GM19035 (cell line): ENCODE measurements around the gene C1orf232.

Source experiments
- ATAC-seq: cut with Tn5 transposase; IDR thresholded peaks from one replicate; pipeline ENCODE4 v1.9.1; 2021; ENCODE audit not compliant: unreplicated experiment

C1orf232 gene

GRCh38 chr1:26180010-26180506, 11.3 kb upstream of the C1orf232 start:
- no peak for ATAC-seq

GRCh38 chr1:26177182-26177684, 8.5 kb upstream of the C1orf232 start, which contains the start of gene CNKSR1:
CNKSR1 (plus strand) TSS chr1:26177491; CDS start chr1:26177548, 57 bp downstream.
- no peak for ATAC-seq

GRCh38 chr1:26175346-26175745, 6.6 kb upstream of the C1orf232 start:
- ATAC-seq = no peak

GRCh38 chr1:26171084-26172072, 2.6 kb upstream of the C1orf232 start, which contains the start of gene ZNF593OS:
ZNF593OS (minus strand) TSS chr1:26171832; CDS start chr1:26171661, 171 bp downstream.
- no peak for ATAC-seq

GRCh38 chr1:26170472-26170821, 1.7 kb upstream of the C1orf232 start:
- no peak for ATAC-seq

GRCh38 chr1:26169669-26170471, 1.1 kb upstream of the C1orf232 start, which contains the start of gene ZNF593:
ZNF593 (plus strand) TSS chr1:26169908; CDS start chr1:26169984, 76 bp downstream.
- peak; percentile 94 for ATAC-seq

- no peak for ATAC-seq
Observed at GRCh38 chr1:26169198-26169554, 413 bp upstream of the C1orf232 start.

- ATAC-seq = no peak
Observed at GRCh38 chr1:26166719-26167281, 2.0 kb downstream of the C1orf232 start.

- ATAC-seq = no peak
Observed at GRCh38 chr1:26164861-26165842, 3.6 kb downstream of the C1orf232 start.

- no peak for ATAC-seq
Observed at GRCh38 chr1:26164036-26164860, 4.5 kb downstream of the C1orf232 start.

- ATAC-seq = no peak
Observed at GRCh38 chr1:26163684-26164035, 5.1 kb downstream of the C1orf232 start.

GRCh38 chr1:26162220-26162709, 6.5 kb downstream of the C1orf232 start:
- no peak for ATAC-seq

GRCh38 chr1:26161415-26162219, 7.1 kb downstream of the C1orf232 start:
- no peak for ATAC-seq

- no peak for ATAC-seq
Observed at GRCh38 chr1:26160527-26161414, 8.0 kb downstream of the C1orf232 start.

GRCh38 chr1:26159743-26160039, 9.1 kb downstream of the C1orf232 start:
- ATAC-seq = no peak

GRCh38 chr1:26158908-26159742, 9.6 kb downstream of the C1orf232 start, which contains the start of gene FAM110D:
FAM110D (plus strand) TSS chr1:26159079; CDS start chr1:26161292, 2,213 bp downstream.
- no peak for ATAC-seq
